ENCODE results near the gene ASAP2.

Gene ASAP2

GRCh38 chr2:9315280-9315847 is 108.8 kb downstream of the ASAP2 start:
- TF ChIP-seq, protein P1, sequence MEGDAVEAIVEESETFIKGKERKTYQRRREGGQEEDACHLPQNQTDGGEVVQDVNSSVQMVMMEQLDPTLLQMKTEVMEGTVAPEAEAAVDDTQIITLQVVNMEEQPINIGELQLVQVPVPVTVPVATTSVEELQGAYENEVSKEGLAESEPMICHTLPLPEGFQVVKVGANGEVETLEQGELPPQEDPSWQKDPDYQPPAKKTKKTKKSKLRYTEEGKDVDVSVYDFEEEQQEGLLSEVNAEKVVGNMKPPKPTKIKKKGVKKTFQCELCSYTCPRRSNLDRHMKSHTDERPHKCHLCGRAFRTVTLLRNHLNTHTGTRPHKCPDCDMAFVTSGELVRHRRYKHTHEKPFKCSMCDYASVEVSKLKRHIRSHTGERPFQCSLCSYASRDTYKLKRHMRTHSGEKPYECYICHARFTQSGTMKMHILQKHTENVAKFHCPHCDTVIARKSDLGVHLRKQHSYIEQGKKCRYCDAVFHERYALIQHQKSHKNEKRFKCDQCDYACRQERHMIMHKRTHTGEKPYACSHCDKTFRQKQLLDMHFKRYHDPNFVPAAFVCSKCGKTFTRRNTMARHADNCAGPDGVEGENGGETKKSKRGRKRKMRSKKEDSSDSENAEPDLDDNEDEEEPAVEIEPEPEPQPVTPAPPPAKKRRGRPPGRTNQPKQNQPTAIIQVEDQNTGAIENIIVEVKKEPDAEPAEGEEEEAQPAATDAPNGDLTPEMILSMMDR (IDR thresholded peaks at IDR 0.05): no peak

DNA sequence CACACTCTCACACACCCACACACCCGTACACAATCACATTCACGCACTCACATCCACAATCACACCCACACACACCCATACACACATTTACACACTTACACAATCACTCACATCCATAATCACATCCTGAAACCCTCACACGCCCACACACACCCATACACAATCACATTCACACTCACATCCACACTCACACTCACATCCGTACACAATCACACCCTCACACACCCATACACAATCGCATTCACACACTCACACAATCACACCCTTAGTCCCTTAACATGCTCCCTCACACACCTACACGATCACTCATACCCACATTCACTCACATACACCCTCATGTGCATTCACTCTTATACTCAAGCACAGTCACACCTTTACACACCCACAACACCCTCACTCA is 110.9 kb downstream of the ASAP2 start:
- TF ChIP-seq, protein P1 (IDR thresholded peaks at IDR 0.05): no peak

GRCh38 chr2:9318461-9319337 is 112.1 kb downstream of the ASAP2 start:
- TF ChIP-seq, protein P1 (IDR thresholded peaks at IDR 0.05): no peak

DNA sequence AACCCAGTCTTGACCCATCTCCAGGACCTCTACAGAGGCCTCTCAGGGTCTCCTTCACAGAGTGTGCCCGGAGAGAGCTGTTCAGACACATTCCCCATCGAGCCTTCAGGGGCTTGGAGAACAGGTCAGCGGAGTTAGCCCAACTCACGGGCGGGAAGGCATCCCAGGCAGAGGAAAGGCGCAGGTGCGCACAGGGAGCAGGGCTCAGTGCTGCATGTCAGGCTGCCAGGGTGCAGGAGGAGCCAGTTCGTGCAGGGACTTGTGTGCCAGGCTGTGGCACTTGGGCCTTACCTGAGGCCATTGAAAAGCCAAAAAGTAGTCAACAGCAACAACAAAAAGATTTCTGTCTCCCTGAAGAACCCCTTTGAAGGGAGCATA is 112.7 kb downstream of the ASAP2 start:
- TF ChIP-seq, protein P1 (IDR thresholded peaks at IDR 0.05): no peak

DNA sequence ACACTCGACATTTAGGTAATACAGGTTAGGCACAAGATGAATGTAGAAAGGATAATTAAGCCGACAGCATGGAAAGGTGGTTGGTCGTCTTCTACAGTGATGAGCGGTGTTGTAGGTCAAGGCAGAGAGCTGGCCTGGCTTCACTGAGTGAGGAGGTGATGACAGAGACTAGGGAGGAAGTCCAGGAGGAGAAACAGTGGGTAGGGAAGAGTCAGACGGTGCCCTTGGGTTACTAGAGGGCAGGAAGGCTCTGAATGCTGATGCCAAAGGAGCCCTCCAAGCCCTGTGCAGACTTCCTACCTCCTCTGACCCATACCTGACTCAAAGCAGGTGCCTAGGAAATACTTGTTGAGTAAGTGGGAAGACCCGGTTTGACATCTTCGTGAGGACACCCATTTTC is 116.0 kb downstream of the ASAP2 start:
- TF ChIP-seq, protein P1 (IDR thresholded peaks at IDR 0.05): no peak

DNA sequence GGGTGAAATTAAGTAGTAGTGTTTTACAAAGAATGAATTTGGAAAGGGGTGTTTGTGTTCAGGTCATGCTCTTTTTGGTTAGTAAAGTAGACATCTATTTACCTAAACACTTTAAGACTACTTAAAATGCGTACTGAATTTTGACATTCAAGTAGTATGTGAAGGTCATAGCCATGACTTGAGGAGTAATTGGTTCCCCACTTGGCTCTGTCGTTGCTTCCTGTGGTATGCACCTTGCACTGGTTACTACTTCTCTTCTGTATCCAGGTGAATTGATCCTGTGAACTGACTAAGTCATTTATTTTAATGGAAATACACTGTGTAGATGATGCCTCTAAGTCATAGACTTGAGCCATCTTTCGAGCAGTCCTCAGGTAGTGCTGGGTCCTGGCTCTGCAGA is 118.8 kb downstream of the ASAP2 start:
- TF ChIP-seq, protein P1 (IDR thresholded peaks at IDR 0.05): no peak

DNA sequence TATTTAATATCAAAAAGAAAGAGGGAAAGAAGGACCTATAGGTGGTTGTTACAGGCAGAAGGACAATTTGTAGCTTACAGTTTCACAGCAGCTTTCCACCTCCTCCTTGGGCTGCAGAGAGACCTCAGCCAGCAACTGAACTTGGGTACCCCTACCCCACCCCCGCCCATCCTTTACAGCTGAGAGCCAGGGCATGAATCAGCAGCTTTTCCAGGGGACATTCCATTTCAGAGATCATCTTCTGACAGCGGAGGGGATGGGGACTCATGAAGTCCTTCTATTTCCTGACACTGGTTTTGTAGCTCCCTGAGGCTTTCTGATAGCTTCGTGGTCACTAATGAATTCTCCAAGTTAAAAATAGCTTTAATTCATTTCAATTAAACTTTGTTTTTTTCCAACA is 120.4 kb downstream of the ASAP2 start:
- TF ChIP-seq, protein P1 (IDR thresholded peaks at IDR 0.05): no peak
